Gastrocnemius medialis (tissue), 4 donors: ENCODE measurements around the gene NUDT9.

Experiments used
- CTCF ChIP-seq, 5 experiments: fragments of 450-650 bp in 3 of 5; fragments of 200-600 bp in 2 of 5; sonication (generic) in 2 of 5; IDR thresholded peaks in 4 of 5; conservative IDR thresholded peaks in 1 of 5; 1 replicate in 4 of 5; 2 replicates in 1 of 5; pipeline ENCODE4 v1.5.1; 2016 to 2019; ENCODE audit warnings: antibody characterized with exemption in 5 of 5, mild to moderate bottlenecking in 3 of 5, moderate library complexity in 3 of 5
- POLR2A ChIP-seq, 2 donors: fragments of 450-650 bp; IDR thresholded peaks; one replicate each; pipeline ENCODE4 v1.6.1; 2017; ENCODE audit warnings: antibody characterized with exemption in 2 of 2, mild to moderate bottlenecking in 2 of 2, moderate library complexity in 2 of 2

- peak; percentile 54 to 70 (median 60) for TF ChIP-seq CTCF (IDR thresholded peaks at IDR 0.05 in 4 of 5, conservative IDR thresholded peaks at IDR 0.05 in 1 of 5)
- no peak for TF ChIP-seq POLR2A (IDR thresholded peaks at IDR 0.05)
Measured at GRCh38 chr4:87375719-87376291, 46.6 kb upstream of the NUDT9 start.
